Activated T-helper 1 cell treated with Interleukin-2 at 50 U/mL for 16 hours (primary cell): ENCODE measurements around the gene ACBD4.
"Not testable (repeated sequence)": the region's sequence is repeated elsewhere in the genome, so short reads cannot be mapped to it uniquely, and the experiment has no call there.

Experiments used
- DNase-seq: peaks from one replicate; pipeline ENCODE4 v3.0.0-alpha.2; 2020; ENCODE audit warnings: low read depth

The ACBD4 gene

GRCh38 chr17:45119964-45120363 lies 15.5 kb upstream of the ACBD4 start:
- DNase-seq = no peak

DNA sequence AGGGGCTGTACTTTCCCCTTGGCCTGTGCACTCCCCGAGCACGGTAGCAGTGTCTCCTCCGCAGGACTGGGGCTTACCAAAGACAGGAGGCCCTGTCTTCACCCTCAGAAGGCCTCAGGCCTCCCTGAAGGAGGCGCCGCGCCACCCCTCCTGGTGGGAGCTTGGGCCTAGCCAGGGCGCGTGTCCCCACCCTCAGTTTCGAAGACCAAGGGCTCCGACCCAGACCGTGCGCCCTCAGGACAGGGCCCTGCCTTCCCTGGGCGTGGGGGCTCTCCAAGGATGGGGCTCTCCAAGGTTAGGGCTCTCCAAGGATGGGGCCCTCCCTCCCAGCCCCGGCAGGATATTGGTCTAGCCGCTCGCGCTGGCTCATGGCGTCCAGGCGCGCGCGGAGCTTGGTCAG lies 14.9 kb upstream of the ACBD4 start:
- no peak for DNase-seq

GRCh38 chr17:45121055-45121454 lies 14.4 kb upstream of the ACBD4 start:
- no peak for DNase-seq

- DNase-seq = no peak
Observed at GRCh38 chr17:45123076-45123770, 12.3 kb upstream of the ACBD4 start.

DNA sequence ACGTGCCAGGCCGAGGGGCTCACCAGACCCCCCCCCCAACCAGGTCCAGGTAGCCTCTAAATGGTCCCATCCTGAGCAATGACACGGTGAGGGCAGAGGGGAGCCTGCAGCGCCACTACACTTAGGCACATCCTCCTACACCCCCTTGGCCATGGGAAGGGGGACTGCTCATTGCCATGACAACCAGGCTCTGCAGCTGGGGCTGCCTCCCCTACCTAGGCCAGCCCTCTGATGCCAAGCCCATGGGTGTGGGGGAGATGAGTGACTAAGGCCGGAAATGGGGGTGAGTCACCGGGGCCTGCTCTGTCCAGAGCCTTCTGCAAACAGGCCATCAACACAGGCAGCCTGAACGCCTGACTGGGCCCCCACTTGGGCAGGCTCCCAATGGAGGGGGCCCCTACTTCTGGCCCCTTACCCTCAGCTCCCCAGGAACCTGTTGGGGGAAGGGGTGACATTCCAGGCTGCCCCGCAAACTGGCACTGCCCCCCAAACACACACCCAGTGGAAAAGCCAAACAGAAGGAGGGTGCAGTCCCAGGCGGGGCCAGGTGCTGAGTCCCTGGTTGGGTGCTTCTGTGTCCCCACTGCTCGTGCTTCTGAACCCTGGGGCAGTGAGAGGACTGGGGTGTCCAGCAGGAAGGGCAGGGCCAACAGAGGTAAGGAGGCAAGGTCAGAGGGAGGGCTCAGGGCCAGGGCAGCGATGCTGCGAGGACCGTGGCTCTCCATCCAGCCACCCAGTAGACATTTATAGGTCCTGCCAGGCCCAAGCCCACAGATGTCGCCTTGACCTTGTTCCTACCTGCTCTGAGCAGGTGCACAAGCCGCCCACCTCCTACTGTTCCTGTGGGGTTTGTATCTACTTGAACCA lies 11.3 kb upstream of the ACBD4 start:
- peak; percentile 22 for DNase-seq

DNA sequence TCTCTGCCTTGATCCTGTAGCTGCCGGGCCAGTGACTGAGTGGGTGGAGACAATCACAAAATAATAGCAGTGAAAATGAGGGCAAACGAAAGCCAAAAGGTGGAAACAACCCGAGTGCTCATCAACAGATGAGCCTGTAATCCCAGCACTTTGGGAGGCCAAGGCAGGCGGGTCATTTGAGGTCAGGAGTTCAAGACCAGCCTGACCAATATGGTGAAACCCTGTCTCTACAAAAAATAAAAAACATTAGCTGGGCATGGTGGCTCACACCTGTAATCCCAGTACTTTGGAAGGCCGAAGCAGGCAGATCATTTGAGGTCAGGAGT lies 10.7 kb upstream of the ACBD4 start:
- not testable (repeated sequence) for DNase-seq

- DNase-seq = no peak
Observed at GRCh38 chr17:45125509-45125908, 10.0 kb upstream of the ACBD4 start.

GRCh38 chr17:45127207-45127547 lies 8.3 kb upstream of the ACBD4 start:
- DNase-seq = no peak

GRCh38 chr17:45127548-45128300 lies 7.8 kb upstream of the ACBD4 start:
- no peak for DNase-seq

DNA sequence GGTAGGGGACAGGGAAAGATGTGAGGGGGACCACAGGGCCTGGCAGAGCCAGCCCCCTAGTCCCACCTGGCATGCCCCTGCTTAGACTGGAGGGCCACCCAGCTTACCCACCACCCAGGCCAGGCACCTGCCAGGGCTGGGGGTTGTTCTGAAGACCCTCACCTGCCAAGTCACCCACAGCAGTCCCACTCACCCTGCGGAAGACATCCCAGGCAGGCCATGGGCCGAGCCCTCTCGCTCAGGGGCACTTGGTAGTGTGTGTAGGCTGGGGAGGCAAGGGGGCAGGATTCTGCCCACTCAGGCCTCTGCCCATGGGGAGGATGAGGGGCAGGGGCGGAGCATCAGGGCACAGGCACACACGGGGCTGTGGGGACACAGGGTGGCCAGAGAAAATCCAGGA lies 7.2 kb upstream of the ACBD4 start:
- no peak for DNase-seq

GRCh38 chr17:45128989-45129388 lies 6.5 kb upstream of the ACBD4 start:
- no peak for DNase-seq

DNA sequence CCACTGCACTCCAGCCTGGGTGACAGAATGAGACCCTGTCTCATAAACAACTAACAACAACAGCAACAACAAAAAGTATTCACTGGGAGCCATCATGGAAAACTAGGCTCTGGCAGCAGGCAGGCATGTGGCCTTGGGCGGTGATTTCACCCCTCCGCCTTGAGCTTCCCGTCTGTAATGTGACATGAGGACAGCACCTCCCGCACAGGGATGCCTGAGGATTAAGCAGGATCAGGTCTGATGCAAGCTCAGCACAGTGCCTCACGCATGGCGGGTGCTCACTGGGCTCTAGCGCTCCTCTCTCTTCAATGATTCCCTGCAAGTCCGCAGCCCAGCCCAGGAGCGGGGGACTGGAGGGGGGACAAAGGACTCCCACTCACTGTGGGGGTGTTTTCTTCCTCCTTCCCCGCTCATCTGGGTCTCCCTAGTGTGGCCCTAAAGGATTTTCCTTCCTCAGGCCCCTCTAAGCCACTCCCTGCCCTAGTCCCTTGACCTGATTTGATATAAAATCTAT lies 6.0 kb upstream of the ACBD4 start:
- DNase-seq = no peak

GRCh38 chr17:45129940-45130680 lies 5.4 kb upstream of the ACBD4 start:
- no peak for DNase-seq

GRCh38 chr17:45130681-45131615 lies 4.5 kb upstream of the ACBD4 start:
- DNase-seq = no peak

GRCh38 chr17:45131616-45132319 lies 3.7 kb upstream of the ACBD4 start:
- DNase-seq = peak; percentile 22

- no peak for DNase-seq
Observed at GRCh38 chr17:45132320-45132571, 3.2 kb upstream of the ACBD4 start, which contains the start of gene PLCD3. Gene PLCD3, minus strand, starts transcription at chr17:45132515. Its CDS starts 105 bp downstream, at chr17:45132410.

DNA sequence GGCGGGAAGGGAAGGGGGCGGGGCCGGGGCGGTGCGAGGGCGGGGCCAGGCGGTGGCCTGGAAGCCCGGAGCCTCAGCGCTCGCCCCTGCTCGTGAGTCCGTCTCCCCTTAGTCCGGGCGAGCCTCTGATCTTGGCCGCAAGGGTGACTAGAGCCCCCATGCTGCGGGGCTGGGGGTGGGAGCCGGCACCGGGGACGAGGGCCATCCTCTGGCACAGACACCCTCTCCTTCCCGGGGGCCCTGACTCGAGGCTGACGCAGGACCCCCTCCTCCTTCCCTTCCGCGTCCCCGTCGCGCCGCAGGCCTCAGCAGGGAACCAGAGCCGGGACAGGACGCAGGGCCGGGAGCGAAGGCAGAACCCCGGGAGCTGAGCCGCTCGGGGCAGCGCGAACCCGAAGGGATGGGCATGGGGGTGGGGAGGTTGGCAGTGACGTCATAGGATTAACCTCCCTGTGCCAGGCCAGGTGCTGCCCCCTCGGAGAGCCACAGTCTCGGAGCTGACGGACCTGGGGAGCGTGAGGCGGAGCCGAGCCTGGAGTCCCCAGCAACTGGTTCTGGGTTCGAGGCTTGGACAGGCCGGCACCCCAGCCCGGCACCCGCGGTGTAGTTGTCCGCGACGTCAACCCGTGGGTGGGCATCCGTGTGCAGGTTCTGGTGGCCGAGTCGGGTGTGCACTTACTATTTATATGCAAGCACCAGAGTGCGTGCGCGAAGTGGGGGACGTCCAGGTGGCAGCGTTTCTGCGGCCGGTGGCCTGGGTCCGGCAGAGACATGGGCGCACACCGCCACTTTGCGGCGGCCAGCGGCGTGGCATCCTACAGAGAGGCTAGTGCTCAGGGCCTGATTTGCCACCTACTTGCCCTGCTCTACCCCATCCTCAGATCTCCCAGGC lies 2.7 kb upstream of the ACBD4 start:
- DNase-seq = peak; percentile 52

DNA sequence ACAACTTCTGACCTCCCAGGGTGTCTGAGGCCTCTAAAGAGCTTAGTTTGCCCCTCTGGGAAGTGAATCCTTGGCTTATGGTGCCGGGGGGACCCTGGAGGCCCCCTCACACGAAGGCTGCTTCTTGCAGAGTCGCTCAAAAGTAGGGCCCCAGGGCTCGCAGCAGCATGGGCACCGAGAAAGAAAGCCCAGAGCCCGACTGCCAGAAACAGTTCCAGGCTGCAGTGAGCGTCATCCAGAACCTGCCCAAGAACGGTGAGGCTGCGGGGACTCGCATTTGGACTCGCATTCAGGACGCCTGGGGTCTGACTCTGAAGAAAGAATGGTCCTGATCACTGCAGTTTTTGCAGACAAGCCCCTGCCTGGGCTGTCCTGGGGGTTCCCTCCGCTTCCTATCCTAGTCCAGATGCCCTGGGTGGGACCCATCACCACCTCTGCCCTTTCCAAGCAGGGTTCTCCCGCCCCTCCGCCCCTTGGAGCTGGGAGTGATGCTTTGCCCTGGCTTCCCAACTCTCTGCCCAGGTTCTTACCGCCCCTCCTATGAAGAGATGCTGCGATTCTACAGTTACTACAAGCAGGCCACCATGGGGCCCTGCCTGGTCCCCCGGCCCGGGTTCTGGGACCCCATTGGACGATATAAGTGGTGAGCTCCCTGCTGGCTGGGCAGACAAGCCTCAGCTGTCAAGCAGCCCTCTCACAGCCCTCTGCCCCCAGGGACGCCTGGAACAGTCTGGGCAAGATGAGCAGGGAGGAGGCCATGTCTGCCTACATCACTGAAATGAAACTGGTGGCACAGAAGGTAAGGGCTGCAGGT lies 698 bp downstream of the ACBD4 start:
- DNase-seq = no peak
